ENCODE measurements around the gene MAPT.

MAPT gene

DNA sequence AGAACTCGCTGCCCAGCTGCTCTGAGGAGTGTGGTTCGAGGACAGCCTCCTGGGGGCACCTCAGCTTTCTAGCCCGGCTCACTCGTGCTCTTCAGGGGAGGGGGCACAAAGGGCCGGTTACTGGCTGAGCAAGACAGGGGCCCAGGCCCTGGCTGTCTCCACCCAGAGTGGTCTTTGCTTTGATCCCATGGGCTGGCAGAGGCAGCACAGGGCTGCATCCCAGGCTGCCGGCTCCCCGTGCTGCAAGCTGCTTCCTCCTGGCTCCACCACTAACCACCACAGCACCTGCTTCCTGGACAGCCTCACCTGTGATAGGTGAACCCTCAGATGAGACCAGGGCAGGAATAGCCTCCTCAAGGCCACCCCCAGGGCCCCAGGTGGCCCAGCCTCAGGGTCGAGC, 42.9 kb upstream of the MAPT start:
- TF ChIP-seq RAD21 (IDR thresholded peaks at IDR 0.05; ENCODE audit: low read depth) = no peak
- no peak for TF ChIP-seq YY1 (IDR thresholded peaks at IDR 0.05; ENCODE audit: low read depth)
- no peak for TF ChIP-seq TAF1 (IDR thresholded peaks at IDR 0.05; ENCODE audit: low read depth)
- no peak for TF ChIP-seq CEBPB (IDR thresholded peaks at IDR 0.05)
- no peak for TF ChIP-seq EGR1 (IDR thresholded peaks at IDR 0.05)
- no peak for TF ChIP-seq CREB1 (IDR thresholded peaks at IDR 0.05; ENCODE audit: low read depth)
- no peak for TF ChIP-seq TCF12 (IDR thresholded peaks at IDR 0.05; ENCODE audit: low read depth)
- no peak for TF ChIP-seq ZBTB7A (IDR thresholded peaks at IDR 0.05; ENCODE audit: low read depth)
- TF ChIP-seq REST (IDR thresholded peaks at IDR 0.05; ENCODE audit: low read depth) = no peak

DNA sequence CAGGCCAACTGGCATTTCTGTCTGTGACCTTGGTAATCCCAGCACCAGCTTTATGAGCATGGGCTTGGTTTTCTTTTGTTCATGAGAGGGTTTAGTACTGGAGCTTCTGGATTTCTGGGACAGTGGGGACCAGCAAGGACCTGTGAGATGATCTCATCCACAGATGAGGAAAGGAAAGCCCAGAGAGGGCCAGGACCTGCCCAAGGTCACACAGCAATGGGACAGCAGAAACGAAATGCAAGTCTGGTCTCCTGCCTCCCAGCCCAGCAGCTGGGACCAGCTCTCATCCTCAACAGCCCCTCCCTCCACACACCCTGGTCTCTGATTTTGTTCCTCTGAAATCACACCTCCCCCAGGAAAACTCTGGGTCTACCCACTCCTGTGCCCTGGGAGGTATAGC, 42.5 kb upstream of the MAPT start:
- TF ChIP-seq FOXM1 (IDR thresholded peaks at IDR 0.05; ENCODE audit: borderline replicate concordance, low read depth) = no peak
- TF ChIP-seq TEAD4 (IDR thresholded peaks at IDR 0.05) = no peak
- TF ChIP-seq YY1 (IDR thresholded peaks at IDR 0.05; ENCODE audit: low read depth) = no peak
- no peak for TF ChIP-seq TCF12 (IDR thresholded peaks at IDR 0.05; ENCODE audit: low read depth)
- no peak for TF ChIP-seq EP300 (IDR thresholded peaks at IDR 0.05; ENCODE audit: borderline replicate concordance)
- no peak for TF ChIP-seq CEBPB (IDR thresholded peaks at IDR 0.05)
- no peak for TF ChIP-seq USF1 (IDR thresholded peaks at IDR 0.05)
- TF ChIP-seq, protein P1, sequence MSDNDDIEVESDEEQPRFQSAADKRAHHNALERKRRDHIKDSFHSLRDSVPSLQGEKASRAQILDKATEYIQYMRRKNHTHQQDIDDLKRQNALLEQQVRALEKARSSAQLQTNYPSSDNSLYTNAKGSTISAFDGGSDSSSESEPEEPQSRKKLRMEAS (IDR thresholded peaks at IDR 0.05) = no peak

- TF ChIP-seq EP300 (IDR thresholded peaks at IDR 0.05; ENCODE audit: borderline replicate concordance) (no peak), RAD21 (IDR thresholded peaks at IDR 0.05; ENCODE audit: low read depth) (peak; percentile 94)
Observed at GRCh38 chr17:45852535-45853297, 41.6 kb upstream of the MAPT start.

DNA sequence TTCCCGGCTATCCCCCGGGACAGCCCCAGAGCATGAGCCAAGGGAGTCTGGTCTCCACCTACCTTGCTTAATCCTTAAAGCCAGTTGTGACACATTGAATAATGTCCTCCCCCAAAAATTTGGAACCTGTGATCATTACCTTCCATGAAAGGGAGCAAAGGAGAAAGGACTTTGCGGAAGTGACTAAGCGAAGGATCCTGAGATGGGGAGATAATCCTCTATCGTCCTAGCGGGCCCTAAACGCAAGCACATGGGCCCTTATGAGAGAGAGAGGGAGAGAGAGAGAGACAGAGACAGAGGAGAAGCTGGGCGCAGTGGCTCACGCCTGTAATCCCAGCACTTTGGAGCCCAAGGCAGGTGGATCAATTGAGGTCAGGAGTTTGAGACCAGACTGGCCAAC, 40.1 kb upstream of the MAPT start:
- TF ChIP-seq ZBTB7A (IDR thresholded peaks at IDR 0.05; ENCODE audit: low read depth) (no peak), TAF1 (IDR thresholded peaks at IDR 0.05; ENCODE audit: low read depth) (no peak), YY1 (IDR thresholded peaks at IDR 0.05; ENCODE audit: low read depth) (no peak), USF1 (IDR thresholded peaks at IDR 0.05) (no peak), CREB1 (IDR thresholded peaks at IDR 0.05; ENCODE audit: low read depth) (no peak), EGR1 (IDR thresholded peaks at IDR 0.05) (no peak), FOXM1 (IDR thresholded peaks at IDR 0.05; ENCODE audit: borderline replicate concordance, low read depth) (no peak), TCF12 (IDR thresholded peaks at IDR 0.05; ENCODE audit: low read depth) (no peak)
- TF ChIP-seq, protein P1 (IDR thresholded peaks at IDR 0.05) = no peak

DNA sequence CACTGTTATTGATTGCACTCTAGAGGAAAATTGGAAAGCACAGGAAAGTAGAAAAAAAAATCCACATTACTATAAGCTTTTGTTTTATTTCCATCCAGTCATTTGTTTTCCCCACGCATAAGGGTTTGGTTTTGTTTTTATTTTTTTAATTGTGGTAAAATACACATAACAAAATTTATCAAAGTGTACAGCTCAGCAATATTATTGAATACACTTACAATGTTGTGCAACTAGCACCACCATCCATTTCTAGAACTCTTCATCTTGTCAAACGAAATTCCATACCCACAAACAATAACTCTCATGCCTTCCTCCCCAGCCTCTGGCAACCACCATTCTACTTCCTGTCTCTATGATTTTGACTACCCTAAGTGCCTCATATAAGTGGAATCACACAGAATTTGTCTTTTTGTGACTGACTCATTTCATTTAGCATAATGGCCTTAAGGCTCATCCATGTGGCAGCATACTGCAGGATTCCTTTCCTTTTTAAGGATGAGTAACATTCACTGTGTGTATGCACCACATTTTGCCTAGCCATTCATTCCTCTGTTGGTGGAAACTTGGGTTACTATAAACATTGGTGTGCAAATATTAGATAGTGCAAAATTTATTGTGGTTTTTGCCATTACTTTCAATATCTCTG, 38.5 kb upstream of the MAPT start:
- TF ChIP-seq ZBTB7A (IDR thresholded peaks at IDR 0.05; ENCODE audit: low read depth) = no peak
- TF ChIP-seq RAD21 (IDR thresholded peaks at IDR 0.05; ENCODE audit: low read depth) = no peak
- TF ChIP-seq, protein P1 (IDR thresholded peaks at IDR 0.05) = no peak
- no peak for TF ChIP-seq TCF12 (IDR thresholded peaks at IDR 0.05; ENCODE audit: low read depth)
- no peak for TF ChIP-seq EP300 (IDR thresholded peaks at IDR 0.05; ENCODE audit: borderline replicate concordance)
- no peak for TF ChIP-seq USF1 (IDR thresholded peaks at IDR 0.05)
- TF ChIP-seq NFIC (IDR thresholded peaks at IDR 0.05) = no peak
- no peak for TF ChIP-seq REST (IDR thresholded peaks at IDR 0.05; ENCODE audit: low read depth)
- no peak for TF ChIP-seq CREB1 (IDR thresholded peaks at IDR 0.05; ENCODE audit: low read depth)
- TF ChIP-seq TEAD4 (IDR thresholded peaks at IDR 0.05) = no peak
- no peak for TF ChIP-seq TAF1 (IDR thresholded peaks at IDR 0.05; ENCODE audit: low read depth)
- TF ChIP-seq EGR1 (IDR thresholded peaks at IDR 0.05) = no peak
- TF ChIP-seq FOXM1 (IDR thresholded peaks at IDR 0.05; ENCODE audit: borderline replicate concordance, low read depth) = no peak
- no peak for TF ChIP-seq CEBPB (IDR thresholded peaks at IDR 0.05)
- no peak for TF ChIP-seq YY1 (IDR thresholded peaks at IDR 0.05; ENCODE audit: low read depth)

All from Ishikawa (cell line).